ENCODE measurements around the gene MYZAP. TPM values are rescaled to one million over a fixed set of nuclear protein-coding genes. Genes with fewer than 3 reads are reported as not detected.

Gene MYZAP
- polyA plus RNA-seq, 1 experiment: not detected

GRCh38 chr15:57592836-57593420, 1.2 kb downstream of the MYZAP start:
- H3K27ac ChIP-seq (ENCODE audit: low read depth, low read length): no peak overlapping the region
- H3K9me3 ChIP-seq (ENCODE audit: control insufficient read depth, insufficient read depth, low read length): no peaks in the 10 kb centered on the region
- H3K27me3 ChIP-seq (ENCODE audit: control insufficient read depth, insufficient read depth, low read length): peaks cover 40% of the 10 kb centered on the region
- ChIA-PET CTCF (interaction anchor here (0.5 to 0.6 kb wide), 2 partner anchors 49 to 662 kb away, joined by 3 to 4 read pairs; no protein-coding TSS in a partner anchor), POLR2A (interaction anchor here (0.6 kb wide), 1 partner anchor 9 kb away, joined by 6 read pairs; no protein-coding TSS in a partner anchor)
- TF ChIP-seq, protein P1, sequence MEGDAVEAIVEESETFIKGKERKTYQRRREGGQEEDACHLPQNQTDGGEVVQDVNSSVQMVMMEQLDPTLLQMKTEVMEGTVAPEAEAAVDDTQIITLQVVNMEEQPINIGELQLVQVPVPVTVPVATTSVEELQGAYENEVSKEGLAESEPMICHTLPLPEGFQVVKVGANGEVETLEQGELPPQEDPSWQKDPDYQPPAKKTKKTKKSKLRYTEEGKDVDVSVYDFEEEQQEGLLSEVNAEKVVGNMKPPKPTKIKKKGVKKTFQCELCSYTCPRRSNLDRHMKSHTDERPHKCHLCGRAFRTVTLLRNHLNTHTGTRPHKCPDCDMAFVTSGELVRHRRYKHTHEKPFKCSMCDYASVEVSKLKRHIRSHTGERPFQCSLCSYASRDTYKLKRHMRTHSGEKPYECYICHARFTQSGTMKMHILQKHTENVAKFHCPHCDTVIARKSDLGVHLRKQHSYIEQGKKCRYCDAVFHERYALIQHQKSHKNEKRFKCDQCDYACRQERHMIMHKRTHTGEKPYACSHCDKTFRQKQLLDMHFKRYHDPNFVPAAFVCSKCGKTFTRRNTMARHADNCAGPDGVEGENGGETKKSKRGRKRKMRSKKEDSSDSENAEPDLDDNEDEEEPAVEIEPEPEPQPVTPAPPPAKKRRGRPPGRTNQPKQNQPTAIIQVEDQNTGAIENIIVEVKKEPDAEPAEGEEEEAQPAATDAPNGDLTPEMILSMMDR (IDR thresholded peaks at IDR 0.05; ENCODE audit: low read depth, low read length): no peak
- no peak for DNase-seq (ENCODE audit: low read depth, low spot score)
- no peak overlapping the region for H3K4me3 ChIP-seq (ENCODE audit: low read depth, low read length)

DNA sequence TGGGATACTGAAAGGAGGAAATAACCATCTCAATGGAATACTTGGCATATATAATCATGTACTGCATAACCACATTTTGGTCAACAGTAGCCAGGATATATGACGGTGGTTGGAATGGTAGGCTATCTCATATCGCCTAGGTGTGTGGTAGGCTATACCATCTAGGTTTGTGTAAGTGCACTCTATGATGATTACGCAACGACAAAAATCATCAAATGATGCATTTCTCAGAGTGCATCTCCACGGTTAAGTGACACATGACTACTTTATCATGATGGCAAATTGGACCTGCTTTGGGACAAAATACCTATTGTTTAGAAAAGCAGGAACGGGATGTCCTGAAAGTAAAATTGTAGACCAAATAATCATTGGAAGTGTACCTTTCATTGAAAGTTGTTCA, 2.8 kb downstream of the MYZAP start:
- POLR2A ChIA-PET: no interaction called here

GRCh38 chr15:57595011-57595866, 3.5 kb downstream of the MYZAP start:
- Histone ChIP-seq H3K9me3 (ENCODE audit: control insufficient read depth, insufficient read depth, low read length) (no peaks in the 10 kb centered on the region), H3K27me3 (ENCODE audit: control insufficient read depth, insufficient read depth, low read length) (peaks cover 33% of the 10 kb centered on the region), H3K4me3 (ENCODE audit: low read depth, low read length) (no peak overlapping the region), H3K27ac (ENCODE audit: low read depth, low read length) (no peak overlapping the region)
- ChIA-PET POLR2A (no interaction called here), CTCF (no interaction called here)
- TF ChIP-seq, protein P1 (IDR thresholded peaks at IDR 0.05; ENCODE audit: low read depth, low read length): no peak
- DNase-seq (ENCODE audit: low read depth, low spot score): no peak

More for the DNA sequence above, 2.8 kb downstream of the MYZAP start:
- TF ChIP-seq, protein P1 (IDR thresholded peaks at IDR 0.05; ENCODE audit: low read depth, low read length): no peak
- H3K27me3 ChIP-seq (ENCODE audit: control insufficient read depth, insufficient read depth, low read length): peaks cover 36% of the 10 kb centered on the region
- no peak overlapping the region for H3K27ac ChIP-seq (ENCODE audit: low read depth, low read length)
- H3K9me3 ChIP-seq (ENCODE audit: control insufficient read depth, insufficient read depth, low read length): no peaks in the 10 kb centered on the region
- CTCF ChIA-PET: no interaction called here
- H3K4me3 ChIP-seq (ENCODE audit: low read depth, low read length): no peak overlapping the region
- DNase-seq (ENCODE audit: low read depth, low spot score): no peak

DNA sequence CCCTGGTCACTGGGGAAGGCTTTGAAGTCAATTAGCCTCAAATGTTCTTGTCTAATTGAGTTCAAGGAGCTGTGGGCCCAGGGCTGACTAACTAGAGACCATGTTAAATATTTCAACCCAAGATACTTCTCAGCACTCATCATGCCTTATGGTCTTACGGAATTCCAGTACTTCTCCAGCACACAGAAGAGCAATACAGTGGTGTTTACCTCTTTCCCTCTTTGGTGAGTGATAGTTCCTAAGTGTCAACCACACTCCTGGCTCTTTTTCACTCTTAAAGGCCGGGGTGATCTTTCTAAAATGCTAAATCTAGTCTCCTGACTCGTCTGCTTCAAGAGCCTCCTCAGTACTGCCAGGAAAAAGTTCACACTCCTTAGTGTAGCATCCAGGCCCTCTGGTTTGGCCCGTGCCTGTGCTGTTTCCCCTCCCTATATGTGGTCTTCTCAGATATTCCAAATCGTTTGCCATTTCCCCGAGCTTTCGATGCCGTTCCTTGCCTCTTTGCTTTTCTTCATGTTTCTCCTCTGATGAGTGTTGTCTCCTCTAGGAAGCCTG, 4.7 kb downstream of the MYZAP start:
- ChIA-PET POLR2A (no interaction called here), CTCF (no interaction called here)

More for the DNA sequence above, 4.7 kb downstream of the MYZAP start:
- no peak for DNase-seq (ENCODE audit: low read depth, low spot score)
- H3K9me3 ChIP-seq (ENCODE audit: control insufficient read depth, insufficient read depth, low read length): no peaks in the 10 kb centered on the region
- H3K27me3 ChIP-seq (ENCODE audit: control insufficient read depth, insufficient read depth, low read length): peaks cover 28% of the 10 kb centered on the region
- no peak overlapping the region for H3K4me3 ChIP-seq (ENCODE audit: low read depth, low read length)
- TF ChIP-seq, protein P1 (IDR thresholded peaks at IDR 0.05; ENCODE audit: low read depth, low read length): no peak
- no peak overlapping the region for H3K27ac ChIP-seq (ENCODE audit: low read depth, low read length)

All from AG04450 (cell line).